AG20443 (cell line): Measurements from ENCODE around the gene QRFP.

Experiments used
- DNase-seq: peaks from one replicate; pipeline ENCODE4 v3.0.0; 2012; ENCODE audit warnings: low spot score, mixed read lengths

The QRFP gene, protein sequence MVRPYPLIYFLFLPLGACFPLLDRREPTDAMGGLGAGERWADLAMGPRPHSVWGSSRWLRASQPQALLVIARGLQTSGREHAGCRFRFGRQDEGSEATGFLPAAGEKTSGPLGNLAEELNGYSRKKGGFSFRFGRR

DNA sequence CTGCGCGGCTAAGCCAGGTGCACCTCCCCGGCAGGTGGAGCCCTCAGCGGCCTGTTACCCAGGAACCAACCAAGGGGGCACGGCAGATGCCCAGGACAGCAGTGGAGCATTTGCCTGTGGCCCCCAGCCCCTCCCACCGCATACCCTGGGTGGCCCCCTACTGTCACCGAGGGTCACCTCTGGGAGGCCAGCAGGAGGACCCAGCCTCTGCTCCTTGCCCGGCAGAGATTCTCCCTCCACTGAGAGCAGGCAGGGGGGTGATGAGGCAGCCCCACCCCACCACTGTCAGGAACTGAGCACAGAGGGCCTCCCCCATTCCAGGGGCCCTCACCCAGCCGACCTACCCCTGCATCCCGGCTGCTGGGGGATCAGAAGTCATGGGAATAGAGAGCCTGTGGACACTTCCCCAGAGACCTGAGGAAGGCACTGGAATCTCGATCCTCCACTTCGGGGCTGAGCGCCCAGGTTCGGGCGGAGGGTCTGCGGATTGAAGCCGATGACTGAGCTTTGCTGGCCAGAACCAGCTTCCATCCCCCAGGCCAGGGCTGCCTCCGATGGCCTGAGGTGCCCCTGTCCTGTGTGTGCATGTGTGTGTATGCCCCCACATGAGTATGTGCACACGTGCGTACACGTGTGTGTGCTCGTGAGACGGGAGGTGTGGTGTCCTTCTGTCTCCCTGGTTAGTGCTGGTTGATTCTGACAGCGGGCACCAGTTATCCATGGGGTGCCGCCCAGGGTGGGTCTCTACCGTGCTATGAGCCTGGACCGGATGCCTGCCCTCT lies at the start of gene QRFP:
Gene QRFP (minus strand): TSS at position 580 of the 782 bp plus-strand sequence. CDS start 2,974 bp downstream, outside the sequence.
- DNase-seq, result no peak

DNA sequence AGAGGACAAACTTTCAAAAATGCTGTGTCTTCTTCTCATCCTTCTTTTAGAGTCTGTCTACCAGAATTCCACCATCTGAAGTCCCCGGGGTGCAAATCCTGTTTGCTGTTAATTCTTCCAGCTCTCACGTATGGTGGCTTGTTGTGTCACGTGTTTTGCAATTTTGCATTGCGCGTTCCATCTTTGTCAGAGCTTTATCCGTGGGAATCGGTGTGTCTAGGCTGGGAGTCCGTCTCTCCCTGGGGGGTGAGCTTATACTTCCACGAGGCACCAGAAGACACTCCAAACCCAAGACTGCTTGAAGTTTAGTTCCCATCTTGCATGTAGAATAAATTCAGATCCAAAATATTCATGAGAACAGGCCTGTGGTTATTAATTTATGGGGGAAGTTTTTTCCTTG lies 48.6 kb upstream of the QRFP start:
- DNase-seq, result no peak

DNA sequence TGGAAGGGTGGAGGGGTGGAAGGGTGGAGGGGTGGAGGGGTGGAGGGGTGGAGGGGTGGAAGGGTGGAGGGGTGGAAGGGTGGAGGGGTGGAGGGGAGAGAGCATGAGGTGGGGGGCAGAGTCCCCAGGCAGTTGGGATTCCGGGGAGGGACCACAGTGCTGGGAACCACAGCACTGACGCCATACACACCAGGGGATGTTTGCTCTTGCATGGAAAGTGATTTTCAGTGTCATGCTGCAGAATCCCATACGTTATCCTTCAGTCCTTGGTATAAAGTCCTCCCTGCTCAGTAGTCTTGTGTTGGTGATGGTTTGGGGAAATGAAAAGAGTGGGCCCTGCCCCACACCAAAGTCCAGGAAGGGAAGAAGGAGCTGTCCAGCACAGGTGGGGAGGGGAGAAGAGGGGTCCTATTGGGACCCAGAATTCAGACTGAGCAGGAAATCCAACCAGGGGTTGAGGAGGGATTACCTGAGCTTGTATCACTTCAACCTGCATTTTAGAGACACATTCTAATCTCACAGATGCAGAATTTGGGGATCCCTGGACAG lies 48.0 kb upstream of the QRFP start:
- no peak for DNase-seq

DNA sequence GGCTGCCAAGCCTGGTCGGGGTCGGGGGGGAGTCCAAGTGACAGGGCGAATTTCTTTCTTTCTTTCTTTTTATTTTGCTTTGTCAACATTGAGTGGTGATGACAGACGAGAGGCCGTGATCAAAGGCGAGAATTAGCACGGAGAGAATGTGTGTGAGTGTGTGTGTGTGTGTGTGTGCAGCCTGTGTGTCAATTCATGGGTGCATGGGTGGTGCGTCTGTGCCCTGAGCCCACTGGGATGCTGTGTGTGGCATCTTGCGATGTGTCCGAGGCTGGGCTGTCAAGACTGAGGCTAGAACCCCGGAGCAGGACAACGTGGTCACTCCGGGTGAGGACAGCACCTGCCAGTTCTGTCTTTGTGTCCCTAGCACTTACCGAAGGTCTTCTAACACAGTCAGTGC lies 47.2 kb upstream of the QRFP start:
- no peak for DNase-seq

DNA sequence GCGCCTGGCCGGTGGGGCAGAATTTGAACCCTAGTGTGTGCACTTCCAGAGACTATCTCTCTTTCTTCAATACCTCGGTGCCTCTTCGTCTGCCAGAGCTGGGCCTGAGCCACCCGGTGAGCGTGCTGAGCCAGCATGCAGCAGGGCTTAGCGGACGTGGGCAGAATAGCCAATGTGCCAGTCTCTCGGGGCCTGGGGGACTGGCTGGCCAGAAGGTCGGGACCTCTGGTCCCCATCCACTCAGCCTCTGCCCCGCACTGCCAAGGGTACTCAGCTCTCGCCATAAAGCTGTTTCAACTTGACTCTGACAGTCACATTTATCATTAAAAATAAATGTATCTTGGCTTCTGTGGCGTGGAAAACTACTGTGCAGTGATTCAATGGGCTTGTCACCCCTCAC lies 46.6 kb upstream of the QRFP start:
- no peak for DNase-seq

DNA sequence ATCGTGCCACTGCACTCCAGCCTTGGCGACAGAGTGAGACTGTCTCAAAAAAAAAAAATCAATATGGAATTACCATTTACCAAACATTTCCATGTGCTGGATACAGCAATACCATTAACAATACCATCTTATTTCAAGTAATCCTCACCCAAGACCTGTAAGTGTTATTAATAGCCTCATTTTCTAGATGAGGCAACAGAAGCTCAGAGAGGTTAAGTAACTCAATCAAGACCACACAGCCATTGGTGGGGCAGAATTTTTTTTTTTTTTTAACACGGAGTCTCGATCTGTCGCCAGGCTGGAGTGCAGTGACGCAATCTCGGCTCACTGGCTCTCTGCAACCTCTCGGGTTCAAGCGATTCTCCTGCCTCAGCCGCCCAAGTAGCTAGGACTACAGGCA lies 46.1 kb upstream of the QRFP start:
- no peak for DNase-seq

DNA sequence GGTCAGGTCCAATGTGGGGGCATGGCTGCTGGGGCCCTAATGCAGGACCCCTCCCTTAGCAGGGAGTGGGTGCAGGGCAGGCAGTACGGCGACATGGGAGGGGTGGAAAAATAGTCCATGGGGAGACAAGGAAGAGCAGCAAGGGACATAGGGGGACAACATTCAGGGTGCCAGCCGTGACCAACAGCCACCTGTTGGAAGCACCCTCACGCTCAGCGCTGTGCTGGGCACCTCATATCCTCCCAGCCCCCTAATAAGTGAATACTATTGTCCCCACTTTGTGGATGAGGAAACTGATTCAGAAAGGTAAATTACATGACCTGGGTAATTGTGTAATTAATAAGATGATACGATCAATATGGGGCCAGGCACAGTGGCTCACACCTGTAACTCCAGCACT lies 45.5 kb upstream of the QRFP start:
- DNase-seq, result no peak

DNA sequence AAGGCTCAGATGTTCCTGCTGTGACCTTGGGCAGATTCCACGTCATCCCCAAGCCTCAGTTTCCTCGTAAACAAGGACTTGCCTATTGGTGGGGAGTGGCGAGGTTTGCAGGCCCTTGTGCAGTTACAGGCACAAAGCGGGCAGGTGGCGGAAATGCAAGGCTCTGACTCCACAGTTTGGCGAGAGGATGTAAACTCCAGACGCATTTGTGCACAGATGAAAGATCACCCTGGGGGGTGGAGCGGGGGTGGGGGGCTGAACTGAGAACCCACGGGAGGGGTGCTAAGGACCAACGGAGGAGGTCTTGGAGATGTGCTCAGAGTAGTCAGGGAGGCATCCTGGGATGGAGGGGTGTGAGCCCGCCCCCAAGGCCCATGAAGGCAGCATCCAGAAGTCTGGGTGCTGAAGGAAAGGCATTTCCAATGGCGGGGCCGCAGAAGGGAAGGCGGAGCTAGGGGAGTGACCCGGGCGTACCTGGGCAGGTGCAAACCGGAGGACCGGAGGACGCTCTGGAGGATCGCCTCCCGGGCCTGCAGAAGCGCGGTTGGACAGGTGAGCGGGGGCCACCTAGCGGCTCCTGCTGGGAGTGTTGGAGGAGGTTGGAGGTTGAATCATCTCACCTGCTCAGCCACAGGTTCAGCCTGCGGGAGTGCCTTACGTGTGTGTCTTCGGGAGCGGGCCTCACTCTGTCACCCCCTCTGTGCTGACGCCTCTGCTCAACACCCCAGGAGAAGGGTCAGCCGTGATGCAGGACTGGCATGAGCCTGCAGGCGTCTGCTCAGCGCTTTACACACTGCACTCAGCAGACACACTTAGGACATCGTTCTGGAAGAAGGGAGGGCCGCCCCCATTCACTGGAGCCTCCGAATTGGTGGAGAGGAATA lies 44.3 kb upstream of the QRFP start:
- DNase-seq, result peak; percentile 65

DNA sequence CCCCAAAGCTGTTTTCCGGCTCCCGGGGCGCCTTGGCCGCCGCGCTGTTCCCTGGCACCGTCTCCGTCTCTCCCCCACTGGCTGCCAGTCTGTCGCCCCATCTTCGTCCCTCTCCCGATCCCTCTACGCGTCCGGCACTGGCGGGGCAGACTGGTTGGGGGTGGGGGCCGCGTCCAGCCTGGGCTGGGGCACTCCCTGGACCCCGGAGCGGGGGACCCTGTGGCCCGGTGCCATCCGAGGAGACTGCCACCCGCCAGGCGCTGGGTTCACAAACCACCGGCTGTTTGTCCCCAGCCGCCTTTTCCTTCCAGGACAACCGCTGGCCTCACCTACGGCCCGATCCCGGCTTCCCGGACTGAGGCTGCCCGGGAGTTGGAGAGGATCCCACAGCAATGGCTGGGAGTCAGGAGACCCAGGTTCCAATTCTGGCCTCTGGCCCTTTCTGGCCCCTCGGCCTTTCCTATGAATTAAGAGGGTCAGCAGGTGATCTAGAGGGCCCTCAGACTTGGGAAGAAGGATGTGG lies 43.5 kb upstream of the QRFP start:
- no peak for DNase-seq

DNA sequence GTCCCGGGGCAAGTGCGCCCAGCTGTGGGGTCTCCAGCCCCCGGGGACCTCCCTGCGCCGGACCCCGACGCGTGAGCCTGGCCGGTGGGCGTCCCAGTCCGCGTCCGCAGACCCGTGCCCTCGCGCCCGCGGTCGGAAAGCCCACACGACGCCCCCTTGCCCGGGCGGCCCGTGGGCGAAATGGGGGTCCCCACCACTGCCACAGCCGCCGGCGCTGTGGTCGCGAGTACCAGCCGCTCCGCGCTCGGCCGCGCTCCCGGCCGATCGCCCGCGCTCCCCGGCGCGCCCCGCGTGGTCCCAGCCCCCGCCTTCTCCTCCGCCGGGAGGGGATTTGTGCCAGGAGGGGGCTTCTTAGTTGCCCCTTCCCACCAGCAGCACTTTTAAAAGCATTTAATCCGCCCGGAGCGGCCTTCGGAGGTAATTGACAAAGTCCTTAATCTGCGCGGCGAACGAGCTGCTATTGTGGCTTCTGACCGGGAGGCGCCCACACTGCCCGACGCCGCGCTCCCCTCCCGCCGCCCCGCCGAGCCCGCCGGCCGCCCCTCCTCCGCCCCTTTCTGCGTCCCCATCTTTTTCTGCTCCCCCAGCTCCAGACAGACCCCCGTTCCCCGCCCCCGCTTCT lies 42.9 kb upstream of the QRFP start:
- DNase-seq, result peak; percentile 40

DNA sequence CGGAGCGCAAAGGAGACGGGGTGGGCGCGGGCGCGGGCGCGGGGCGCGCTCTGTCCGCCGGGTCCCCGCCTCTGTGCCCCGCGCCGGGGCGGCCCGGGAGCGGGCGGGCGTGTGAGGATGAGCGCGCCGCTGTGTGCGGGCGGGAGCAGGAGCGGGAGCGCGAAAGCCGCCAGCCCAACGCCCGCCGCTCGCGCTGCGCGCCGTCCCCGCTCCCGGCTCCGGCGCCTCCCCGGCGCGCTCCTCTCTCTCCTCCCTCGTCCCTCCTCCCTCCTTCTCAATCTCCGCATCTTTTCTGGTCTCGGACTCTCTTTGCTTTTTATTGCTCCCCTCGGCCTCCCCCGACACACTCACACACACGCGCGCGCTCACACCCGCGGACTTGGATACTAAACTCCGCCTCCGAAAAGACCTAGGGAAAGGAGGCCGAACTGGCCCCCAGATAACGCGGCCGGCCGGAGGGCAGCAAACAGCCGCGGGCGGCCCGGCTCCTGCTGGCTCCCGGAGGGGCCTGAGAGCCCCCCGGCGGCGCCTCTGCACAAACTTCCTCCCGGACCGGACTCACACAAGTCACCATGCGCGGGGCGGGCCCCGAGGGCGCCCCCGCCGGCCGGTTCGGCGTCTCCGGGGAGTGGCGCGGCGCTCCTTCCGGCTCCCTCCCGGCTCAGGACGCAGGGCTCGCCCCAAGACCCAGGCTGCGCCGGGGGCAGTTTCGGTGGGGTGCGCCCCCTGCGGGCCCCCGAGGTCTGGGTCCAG lies 42.2 kb upstream of the QRFP start, which contains the start of gene FIBCD1:
Gene FIBCD1 (minus strand): TSS at position 596 of the 753 bp plus-strand sequence. CDS start 640 bp downstream, outside the sequence.
- DNase-seq, result peak; percentile 66

DNA sequence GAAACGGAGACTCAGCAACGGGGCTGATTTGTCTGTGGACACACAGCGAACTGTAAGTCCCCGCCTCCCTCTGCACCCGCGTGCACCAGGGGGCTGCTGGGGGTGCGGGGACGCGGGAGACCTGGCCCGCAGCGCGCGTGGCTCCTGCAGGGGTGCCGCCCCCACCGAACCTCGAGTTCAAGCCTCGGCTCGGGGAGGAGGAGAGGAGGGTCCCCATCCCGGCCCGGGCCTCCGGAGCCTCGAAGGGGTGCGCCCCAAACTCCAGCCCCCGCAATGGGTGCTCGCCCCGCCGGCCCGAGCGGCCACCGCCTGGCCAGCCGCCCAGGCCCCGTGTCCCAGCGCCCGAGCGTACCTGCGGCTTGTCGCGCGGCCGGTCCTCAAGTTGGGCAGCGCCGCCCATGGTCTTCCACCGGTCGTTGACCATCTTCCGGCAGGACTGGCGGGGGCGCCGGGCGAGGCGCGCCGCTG lies 41.6 kb upstream of the QRFP start:
- no peak for DNase-seq

DNA sequence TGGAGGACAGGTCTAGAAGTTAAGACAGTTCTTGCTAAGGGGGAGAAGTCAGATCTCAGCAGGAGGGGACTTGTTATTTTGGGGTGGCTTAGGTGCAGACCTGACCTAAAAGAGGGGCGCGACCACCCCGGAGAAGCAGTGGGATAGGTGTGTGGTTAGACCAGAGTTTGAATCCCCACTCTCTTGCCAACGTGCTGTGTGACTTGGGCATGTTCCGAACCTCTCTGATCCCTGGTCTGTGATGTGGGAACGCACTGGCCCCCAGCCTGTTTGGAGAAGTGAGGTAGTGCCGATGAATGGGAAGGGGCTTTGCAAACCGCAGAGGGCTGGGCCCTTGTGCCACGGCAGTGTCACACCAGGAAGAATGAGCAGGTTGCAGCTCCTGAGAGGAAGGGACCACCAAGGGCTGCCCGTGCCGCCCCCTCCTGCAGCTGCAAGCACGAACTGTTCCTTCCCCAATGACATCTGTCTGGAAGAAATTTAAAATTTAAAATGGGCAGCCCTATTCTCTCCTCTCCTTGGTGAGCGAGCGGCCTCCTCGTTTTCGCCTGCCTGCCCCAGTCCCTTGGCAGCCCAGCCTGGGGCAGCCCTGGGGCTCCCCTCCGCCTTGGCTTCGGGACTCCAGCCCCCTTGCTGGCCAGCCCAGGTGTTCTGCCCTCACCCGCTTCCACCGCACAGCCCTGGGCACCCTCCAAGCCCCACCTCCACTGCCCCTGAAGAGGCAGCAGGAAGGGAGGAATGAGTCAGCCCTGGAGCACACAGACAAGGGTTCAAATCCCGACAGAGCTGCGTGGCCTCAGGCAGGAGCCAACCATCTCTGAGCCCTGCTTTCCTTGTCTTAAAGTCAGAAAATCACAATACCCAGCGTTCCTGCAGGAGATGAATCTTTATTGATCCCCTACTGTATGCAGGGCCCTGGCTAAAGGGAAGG lies 40.8 kb upstream of the QRFP start:
- DNase-seq, result no peak

DNA sequence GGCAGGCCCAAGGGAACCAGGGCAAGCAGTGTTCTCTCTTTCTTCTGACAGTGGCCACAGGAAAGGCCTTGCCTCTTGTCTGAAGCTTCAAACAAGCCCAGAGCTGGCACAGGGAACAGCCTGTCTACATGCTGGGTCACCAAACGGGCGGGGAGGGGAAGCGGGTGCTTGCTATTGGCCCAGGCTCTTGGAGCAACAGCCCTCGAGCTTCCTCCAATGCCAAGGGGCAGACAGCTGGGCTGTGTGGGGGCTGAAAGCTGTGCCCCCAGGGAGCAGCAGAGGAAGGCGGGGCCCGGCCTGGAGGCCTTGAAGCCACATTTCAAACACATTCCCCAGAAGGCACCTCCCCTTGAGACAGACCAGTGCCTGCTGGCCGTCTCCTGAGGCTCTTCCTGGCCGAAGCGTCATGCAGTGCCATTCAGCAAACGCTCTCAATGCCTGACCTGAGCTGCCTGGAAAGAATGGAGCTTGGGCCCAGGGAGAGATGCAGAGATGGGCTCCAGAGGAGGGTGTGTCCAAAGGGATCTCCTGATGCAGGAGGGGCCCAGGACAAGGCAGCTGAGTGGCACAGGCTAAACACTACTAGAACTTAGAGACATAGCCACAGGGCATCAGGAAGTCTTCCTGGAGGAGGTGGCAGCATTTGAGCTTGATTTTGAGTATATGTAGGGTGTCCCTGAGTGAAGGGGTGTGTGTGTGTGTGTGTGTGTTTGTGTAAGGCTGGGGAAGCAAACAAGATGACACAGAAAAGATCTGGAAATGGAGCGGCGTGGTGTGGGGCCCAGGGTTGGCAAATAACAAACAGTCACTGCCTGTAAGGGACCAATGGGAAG lies 39.9 kb upstream of the QRFP start:
- DNase-seq, result peak; percentile 80

DNA sequence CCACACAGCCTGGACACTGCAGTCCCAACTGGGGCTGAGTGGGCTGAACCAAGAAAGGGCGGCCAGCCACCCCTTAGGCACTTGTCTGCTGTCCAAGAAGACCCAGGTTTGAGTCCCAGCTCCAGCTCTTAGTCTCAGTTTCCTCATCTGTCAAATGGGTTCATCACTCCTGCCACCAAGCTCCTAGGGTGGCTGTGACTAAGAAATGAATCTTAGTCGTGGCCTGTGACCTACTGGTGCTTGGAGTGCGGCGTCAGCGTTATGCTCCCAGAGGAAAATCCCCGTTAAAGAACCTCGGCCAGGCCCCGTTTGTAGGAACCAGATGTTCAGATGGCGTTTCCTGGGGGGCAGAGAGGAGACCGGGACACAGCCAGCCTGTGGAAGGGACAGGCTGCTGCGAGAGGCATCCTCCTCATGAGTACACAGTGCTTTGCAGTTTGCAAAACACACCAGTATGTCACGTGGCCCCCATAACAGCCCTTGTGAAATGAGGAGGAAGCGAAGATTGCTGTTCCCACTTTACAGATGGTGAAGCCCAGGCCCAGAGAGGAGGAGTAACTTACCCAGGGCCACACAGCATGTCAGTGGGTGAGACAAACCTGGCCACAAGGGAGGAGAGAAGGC lies 39.1 kb upstream of the QRFP start:
- DNase-seq, result no peak

DNA sequence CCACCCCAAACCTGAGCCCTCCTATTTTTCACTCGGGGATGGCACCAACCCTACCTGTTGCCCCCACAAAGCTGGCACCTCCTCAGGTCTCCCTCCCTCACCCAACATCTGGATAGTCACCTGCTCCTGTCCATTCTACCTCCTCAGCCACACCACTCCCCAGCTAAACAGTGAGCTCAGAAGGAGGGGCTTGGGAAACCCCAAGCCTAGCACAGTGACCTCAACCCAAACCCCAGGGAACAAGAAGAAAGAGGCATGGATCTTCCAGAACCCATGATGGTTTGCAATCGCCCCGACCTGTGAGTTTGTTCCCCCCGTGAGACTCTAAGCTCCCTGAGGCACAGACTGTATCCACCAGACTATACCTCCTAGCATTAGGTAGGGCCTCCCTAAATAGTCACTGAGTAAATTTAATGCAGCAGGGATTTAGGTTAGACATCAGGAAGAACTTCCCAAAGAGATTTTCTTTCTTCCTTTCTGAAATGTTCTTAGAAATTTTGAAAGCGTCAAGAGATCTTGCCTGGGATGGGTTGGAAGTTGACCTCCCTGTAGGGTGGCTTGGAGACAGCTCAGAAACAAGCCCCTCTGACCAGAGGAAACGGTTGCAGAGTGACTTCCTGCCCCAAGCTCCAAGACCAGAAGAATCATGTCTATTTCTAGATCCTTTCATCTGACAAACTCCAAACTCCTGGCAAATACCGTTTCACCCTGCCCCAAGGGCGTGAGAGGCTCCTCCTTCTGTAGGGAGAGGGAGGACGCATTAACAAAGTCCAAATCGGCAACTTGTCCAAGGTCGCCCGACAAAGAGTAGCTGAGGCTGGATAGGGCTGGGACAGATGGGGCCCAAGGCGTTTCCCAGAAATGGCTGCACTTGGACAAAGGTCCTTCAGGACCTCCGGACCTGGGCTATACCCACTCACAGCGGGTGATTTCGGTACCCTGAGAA lies 38.4 kb upstream of the QRFP start:
- DNase-seq, result no peak

DNA sequence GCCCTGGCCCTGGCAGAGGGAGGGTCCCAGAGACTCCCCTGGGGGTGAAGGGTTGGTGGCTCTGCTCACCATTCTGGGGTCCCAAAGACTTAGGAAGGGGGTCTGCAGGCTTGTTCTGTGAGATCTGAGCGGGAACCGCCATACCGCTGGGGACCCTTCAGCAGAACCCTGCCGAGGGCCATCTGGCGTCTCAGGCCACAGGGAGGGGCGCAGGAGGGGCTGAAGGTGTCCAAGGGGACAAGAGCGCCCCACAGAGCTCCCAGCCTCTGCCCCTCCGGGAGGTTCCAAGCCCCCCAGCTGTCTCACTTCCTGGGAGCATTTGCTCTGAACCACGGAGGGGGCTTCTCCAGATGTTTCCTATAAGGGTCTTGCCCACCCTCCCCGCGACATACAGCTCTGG lies 37.6 kb upstream of the QRFP start:
- DNase-seq, result no peak
